HG03196 (cell line): ENCODE data around the gene GARIN5A.

Experiments
- ATAC-seq: cut with Tn5 transposase; IDR thresholded peaks from one replicate; pipeline ENCODE4 v1.9.1; 2021; ENCODE audit not compliant: unreplicated experiment

Gene GARIN5A

GRCh38 chr19:50509366-50509765, 32.7 kb upstream of the GARIN5A start:
- no peak for ATAC-seq

GRCh38 chr19:50508843-50509190, 32.2 kb upstream of the GARIN5A start:
- no peak for ATAC-seq

GRCh38 chr19:50507376-50507775, 30.7 kb upstream of the GARIN5A start:
- ATAC-seq: no peak

- no peak for ATAC-seq
Observed at GRCh38 chr19:50506700-50507099, 30.1 kb upstream of the GARIN5A start.

GRCh38 chr19:50505856-50506611, 29.4 kb upstream of the GARIN5A start:
- no peak for ATAC-seq

- ATAC-seq: no peak
Observed at GRCh38 chr19:50501568-50502475, 25.2 kb upstream of the GARIN5A start.

- no peak for ATAC-seq
Observed at GRCh38 chr19:50501186-50501567, 24.5 kb upstream of the GARIN5A start.

GRCh38 chr19:50500753-50501151, 24.1 kb upstream of the GARIN5A start:
- no peak for ATAC-seq

- no peak for ATAC-seq
Observed at GRCh38 chr19:50500060-50500752, 23.6 kb upstream of the GARIN5A start.

GRCh38 chr19:50498219-50499056, 21.8 kb upstream of the GARIN5A start:
- no peak for ATAC-seq

- no peak for ATAC-seq
Observed at GRCh38 chr19:50497022-50497405, 20.4 kb upstream of the GARIN5A start.

GRCh38 chr19:50496189-50497021, 19.8 kb upstream of the GARIN5A start:
- no peak for ATAC-seq

- no peak for ATAC-seq
Observed at GRCh38 chr19:50495020-50495531, 18.4 kb upstream of the GARIN5A start.

- ATAC-seq: no peak
Observed at GRCh38 chr19:50494186-50495019, 17.8 kb upstream of the GARIN5A start.

- no peak for ATAC-seq
Observed at GRCh38 chr19:50493171-50493570, 16.5 kb upstream of the GARIN5A start.

GRCh38 chr19:50492303-50493052, 15.8 kb upstream of the GARIN5A start:
- no peak for ATAC-seq

- ATAC-seq: no peak
Observed at GRCh38 chr19:50490991-50491472, 14.4 kb upstream of the GARIN5A start.

- ATAC-seq: no peak
Observed at GRCh38 chr19:50490411-50490811, 13.8 kb upstream of the GARIN5A start.
